HCT116 (cell line): ENCODE measurements around the gene PPP2R5A. TPM values are rescaled to one million over a fixed set of nuclear protein-coding genes. Genes with fewer than 3 reads are reported as not detected.

Source experiments
- CBX3 ChIP-seq: IDR thresholded peaks from 2 replicates; pipeline ENCODE4 v1.6.1; 2012; ENCODE audit warnings: low read depth
- EZH2phosphoT487 ChIP-seq: fragments of 200-600 bp; IDR thresholded peaks from 2 replicates; pipeline ENCODE4 v1.6.1; 2018; ENCODE audit warnings: antibody characterized with exemption, borderline replicate concordance
- POLR2A ChIP-seq: IDR thresholded peaks from 2 replicates; pipeline ENCODE4 v1.7.0; 2011; ENCODE audit warnings: borderline replicate concordance; ENCODE audit not compliant: insufficient read depth, insufficient read length; ENCODE audit errors: extremely low read depth
- RAD21 ChIP-seq: IDR thresholded peaks from 2 replicates; pipeline ENCODE4 v1.6.1; 2012; ENCODE audit warnings: low read depth, mild to moderate bottlenecking
- REST ChIP-seq: IDR thresholded peaks from 2 replicates; pipeline ENCODE4 v1.6.1; 2012; ENCODE audit warnings: low read depth
- SIN3A ChIP-seq: IDR thresholded peaks from 2 replicates; pipeline ENCODE4 v1.6.1; 2012; ENCODE audit warnings: low read depth
- ZFX ChIP-seq: fragments of 450-650 bp; IDR thresholded peaks from 2 replicates; pipeline ENCODE4 v1.6.1; 2017
- ZNF274 ChIP-seq: fragments of 200-500 bp; sonication (Bioruptor generic); IDR thresholded peaks from 2 replicates; pipeline ENCODE4 v1.6.1; 2014; ENCODE audit warnings: mild to moderate bottlenecking, low read depth, low read length, inconsistent platforms
- total RNA-seq: library from RNA; stranded (reverse); gene quantifications from one replicate; pipeline ENCODE4 v1.2.1, GENCODE V29; 2021; ENCODE audit not compliant: unreplicated experiment
- TF ChIP-seq, protein P1 (sequence below): IDR thresholded peaks from 2 replicates; pipeline ENCODE4 v1.6.1; 2012
- TF ChIP-seq, protein P2 (sequence below), 3 experiments: fragments of 200-600 bp in 1 of 3; sonication (generic) in 1 of 3; IDR thresholded peaks in 2 of 3; conservative IDR thresholded peaks in 1 of 3; 2 replicates each; pipeline ENCODE4 v1.5.1; 2012 to 2017; ENCODE audit warnings: low read depth in 2 of 3, low read length in 2 of 3, antibody characterized with exemption in 1 of 3, borderline replicate concordance in 1 of 3, control low read depth in 1 of 3, mild to moderate bottlenecking in 1 of 3, mixed read lengths in 1 of 3, mixed run types in 1 of 3, moderate library complexity in 1 of 3; ENCODE audit not compliant: insufficient read depth in 1 of 3

PPP2R5A gene
- total RNA-seq, 1 experiment from 2014 or later: 33.1 TPM

GRCh38 chr1:212257157-212257556 is 28.1 kb upstream of the PPP2R5A start (continued):
- TF ChIP-seq REST: no peak
- TF ChIP-seq, protein P1, sequence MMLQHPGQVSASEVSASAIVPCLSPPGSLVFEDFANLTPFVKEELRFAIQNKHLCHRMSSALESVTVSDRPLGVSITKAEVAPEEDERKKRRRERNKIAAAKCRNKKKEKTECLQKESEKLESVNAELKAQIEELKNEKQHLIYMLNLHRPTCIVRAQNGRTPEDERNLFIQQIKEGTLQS: no peak
- no peak for TF ChIP-seq POLR2A
- TF ChIP-seq CBX3: no peak
- TF ChIP-seq, protein P2, sequence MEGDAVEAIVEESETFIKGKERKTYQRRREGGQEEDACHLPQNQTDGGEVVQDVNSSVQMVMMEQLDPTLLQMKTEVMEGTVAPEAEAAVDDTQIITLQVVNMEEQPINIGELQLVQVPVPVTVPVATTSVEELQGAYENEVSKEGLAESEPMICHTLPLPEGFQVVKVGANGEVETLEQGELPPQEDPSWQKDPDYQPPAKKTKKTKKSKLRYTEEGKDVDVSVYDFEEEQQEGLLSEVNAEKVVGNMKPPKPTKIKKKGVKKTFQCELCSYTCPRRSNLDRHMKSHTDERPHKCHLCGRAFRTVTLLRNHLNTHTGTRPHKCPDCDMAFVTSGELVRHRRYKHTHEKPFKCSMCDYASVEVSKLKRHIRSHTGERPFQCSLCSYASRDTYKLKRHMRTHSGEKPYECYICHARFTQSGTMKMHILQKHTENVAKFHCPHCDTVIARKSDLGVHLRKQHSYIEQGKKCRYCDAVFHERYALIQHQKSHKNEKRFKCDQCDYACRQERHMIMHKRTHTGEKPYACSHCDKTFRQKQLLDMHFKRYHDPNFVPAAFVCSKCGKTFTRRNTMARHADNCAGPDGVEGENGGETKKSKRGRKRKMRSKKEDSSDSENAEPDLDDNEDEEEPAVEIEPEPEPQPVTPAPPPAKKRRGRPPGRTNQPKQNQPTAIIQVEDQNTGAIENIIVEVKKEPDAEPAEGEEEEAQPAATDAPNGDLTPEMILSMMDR (IDR thresholded peaks at IDR 0.05 in 2 of 3, conservative IDR thresholded peaks at IDR 0.05 in 1 of 3; ENCODE audit: borderline replicate concordance in 1 of 3, insufficient read depth in 1 of 3, low read depth in 2 of 3, low read length in 2 of 3): no peak
- no peak for TF ChIP-seq RAD21
- no peak for TF ChIP-seq ZNF274
- no peak for TF ChIP-seq SIN3A
- TF ChIP-seq ZFX: no peak
- no peak for TF ChIP-seq EZH2phosphoT487
